ENCODE data around the gene MYBPC3.

Gene MYBPC3

DNA sequence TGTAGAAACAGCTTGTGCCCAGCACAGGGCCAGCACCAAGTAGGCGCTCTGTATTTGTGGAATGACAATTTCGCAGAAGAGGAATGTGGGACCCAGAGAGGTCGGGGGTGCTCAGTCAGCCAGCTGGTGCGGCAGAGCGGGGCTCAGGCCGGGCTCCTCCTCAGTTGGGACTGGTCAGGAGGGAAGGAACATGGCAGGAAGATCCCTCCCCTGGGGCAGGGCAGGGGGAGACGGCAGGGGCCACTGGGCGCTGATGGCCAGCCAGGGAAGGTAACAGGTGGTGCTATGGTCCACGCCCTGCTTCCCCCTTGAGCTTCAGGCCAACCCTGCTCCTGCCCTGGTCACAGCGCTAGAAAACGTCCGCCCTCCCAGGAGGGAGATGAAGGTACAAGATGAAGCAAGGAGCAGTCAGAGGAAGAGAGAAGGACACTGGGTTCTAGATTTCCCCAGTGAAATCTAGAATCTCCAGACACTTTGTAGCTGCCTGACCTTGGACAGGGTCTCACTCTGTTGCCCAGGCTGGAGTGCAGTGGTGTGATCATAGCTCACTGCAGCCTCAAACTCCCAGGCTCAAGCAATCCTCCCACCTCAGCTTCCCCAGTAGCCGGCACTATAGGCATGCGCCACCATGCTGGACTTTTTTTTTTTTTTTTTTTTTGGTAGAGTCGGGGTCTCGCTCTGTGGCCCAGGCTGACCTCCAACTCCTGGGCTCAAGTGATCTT lies 39.4 kb upstream of the MYBPC3 start:
- TF ChIP-seq, protein P1, sequence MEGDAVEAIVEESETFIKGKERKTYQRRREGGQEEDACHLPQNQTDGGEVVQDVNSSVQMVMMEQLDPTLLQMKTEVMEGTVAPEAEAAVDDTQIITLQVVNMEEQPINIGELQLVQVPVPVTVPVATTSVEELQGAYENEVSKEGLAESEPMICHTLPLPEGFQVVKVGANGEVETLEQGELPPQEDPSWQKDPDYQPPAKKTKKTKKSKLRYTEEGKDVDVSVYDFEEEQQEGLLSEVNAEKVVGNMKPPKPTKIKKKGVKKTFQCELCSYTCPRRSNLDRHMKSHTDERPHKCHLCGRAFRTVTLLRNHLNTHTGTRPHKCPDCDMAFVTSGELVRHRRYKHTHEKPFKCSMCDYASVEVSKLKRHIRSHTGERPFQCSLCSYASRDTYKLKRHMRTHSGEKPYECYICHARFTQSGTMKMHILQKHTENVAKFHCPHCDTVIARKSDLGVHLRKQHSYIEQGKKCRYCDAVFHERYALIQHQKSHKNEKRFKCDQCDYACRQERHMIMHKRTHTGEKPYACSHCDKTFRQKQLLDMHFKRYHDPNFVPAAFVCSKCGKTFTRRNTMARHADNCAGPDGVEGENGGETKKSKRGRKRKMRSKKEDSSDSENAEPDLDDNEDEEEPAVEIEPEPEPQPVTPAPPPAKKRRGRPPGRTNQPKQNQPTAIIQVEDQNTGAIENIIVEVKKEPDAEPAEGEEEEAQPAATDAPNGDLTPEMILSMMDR (IDR thresholded peaks at IDR 0.05; ENCODE audit: insufficient read depth, low read depth, low read length, missing control alignments) = no peak
- no peak for DNase-seq (ENCODE audit: low read depth)
- H3K4me3 ChIP-seq (ENCODE audit: low read depth, low read length) = no peak overlapping the region

DNA sequence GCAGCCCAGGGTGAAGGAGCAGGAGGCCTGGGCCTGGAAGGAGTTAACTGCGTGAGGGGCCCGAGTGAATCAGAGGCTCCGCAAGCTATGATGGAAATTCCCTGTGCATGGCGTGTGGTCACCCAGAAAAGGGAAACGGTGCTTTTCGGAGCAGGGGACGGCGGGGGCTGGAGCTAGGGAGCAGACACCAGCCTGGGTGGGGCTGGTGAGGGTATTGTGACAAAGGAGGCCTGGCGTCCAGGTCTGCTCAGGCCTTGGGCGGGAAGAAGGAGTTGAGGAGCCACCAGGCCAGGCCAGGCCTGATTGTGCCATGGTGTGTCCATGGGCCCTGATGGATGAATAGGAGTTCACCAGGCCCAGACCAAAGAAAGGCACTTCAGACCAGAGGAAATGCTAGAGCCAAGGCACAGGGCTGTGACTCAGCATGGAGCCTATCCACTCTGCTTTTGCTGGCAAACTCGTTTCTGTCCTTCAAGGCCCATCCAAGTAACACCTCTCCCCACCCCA lies 38.6 kb upstream of the MYBPC3 start:
- TF ChIP-seq, protein P1 (IDR thresholded peaks at IDR 0.05; ENCODE audit: insufficient read depth, low read depth, low read length, missing control alignments) = no peak
- H3K4me3 ChIP-seq (ENCODE audit: low read depth, low read length) = no peak overlapping the region
- peak; percentile 57 for DNase-seq (ENCODE audit: low read depth)

GRCh38 chr11:47390422-47390760 lies 37.9 kb upstream of the MYBPC3 start:
- DNase-seq (ENCODE audit: low read depth) = no peak
- H3K4me3 ChIP-seq (ENCODE audit: low read depth, low read length) = no peak overlapping the region
- TF ChIP-seq, protein P1 (IDR thresholded peaks at IDR 0.05; ENCODE audit: insufficient read depth, low read depth, low read length, missing control alignments) = no peak

GRCh38 chr11:47389577-47390421 lies 37.3 kb upstream of the MYBPC3 start:
- TF ChIP-seq, protein P1 (IDR thresholded peaks at IDR 0.05; ENCODE audit: insufficient read depth, low read depth, low read length, missing control alignments) = no peak
- no peak for DNase-seq (ENCODE audit: low read depth)
- no peak overlapping the region for H3K4me3 ChIP-seq (ENCODE audit: low read depth, low read length)

DNA sequence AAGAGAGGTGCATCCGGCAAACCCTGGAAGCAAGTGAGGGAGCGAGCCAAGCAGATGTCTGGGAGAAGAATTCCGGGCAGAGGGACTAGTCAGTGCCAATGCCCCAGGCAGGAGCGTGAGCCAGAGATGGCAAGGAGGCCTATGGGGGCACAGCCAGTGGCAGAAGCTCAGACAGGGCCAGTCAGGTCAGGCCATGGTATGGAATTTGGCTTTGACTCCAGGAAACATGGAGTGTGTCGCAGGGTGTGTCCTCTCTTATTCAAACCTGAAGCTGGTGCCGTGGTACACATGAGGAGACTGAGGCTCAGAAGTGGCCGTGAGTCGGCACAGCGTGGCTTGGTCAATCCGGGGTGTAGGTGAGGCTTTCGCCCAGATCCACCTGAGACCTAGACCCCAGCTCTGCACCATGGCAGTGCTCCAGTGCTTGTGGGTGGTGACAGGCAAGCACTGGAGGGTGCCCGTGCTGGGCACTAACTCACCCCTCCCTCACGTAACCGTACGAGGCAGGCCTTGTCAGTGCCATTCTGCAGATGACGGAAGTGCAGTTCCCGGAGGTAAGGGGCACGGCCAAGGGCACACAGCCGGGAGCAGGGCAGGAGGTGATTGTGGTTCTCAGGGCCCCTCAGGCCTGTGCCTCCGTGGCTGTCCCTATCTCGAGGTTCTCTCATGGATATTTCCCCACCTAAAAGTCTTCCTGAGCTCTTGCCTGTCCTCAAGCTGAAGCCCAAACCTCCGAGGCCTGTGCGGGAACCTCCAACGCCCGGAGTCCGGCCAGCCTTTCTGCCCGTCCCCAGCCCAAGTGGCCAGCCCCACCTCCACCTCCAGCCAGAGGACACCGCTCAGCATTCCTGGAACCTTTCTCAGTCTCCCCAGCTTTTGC lies 36.4 kb upstream of the MYBPC3 start:
- TF ChIP-seq, protein P1 (IDR thresholded peaks at IDR 0.05; ENCODE audit: insufficient read depth, low read depth, low read length, missing control alignments) = no peak
- no peak overlapping the region for H3K4me3 ChIP-seq (ENCODE audit: low read depth, low read length)
- no peak for DNase-seq (ENCODE audit: low read depth)

DNA sequence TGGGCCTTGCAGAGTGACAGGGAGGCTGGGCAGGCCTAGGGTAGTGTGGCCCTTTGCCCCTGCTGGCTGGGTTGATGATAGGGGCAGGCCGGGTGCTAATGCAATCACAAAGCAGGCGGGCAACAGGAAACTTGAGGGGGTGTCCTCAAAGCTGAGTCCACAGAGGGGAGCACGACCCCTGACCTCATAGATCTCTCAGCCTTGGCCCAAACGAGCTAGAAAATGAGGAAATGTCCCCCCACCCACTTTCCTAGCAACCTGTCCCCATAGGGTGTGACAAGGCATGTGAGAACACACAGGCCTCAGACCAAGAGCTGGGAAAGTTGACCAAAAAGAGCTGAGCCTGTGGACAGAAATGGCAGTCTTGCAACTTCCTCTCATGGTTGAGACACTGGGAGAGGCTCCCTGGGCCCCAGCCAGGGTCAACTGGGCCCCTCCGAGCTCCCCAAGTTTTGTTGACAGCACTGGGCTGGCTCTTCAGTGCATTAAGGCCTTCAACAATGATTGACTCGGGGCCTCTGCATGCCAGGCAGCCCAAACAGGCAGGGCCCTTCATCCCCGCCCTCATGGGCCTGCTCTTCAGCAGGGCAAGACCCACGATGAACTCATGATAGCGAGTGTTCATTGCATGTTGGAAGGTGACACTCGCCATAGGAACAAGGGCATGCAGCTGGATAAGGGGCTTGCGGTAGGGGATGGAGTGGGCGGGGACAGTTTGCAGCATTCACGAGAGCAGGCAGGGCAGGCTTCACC lies 35.6 kb upstream of the MYBPC3 start:
- TF ChIP-seq, protein P1 (IDR thresholded peaks at IDR 0.05; ENCODE audit: insufficient read depth, low read depth, low read length, missing control alignments) = no peak
- DNase-seq (ENCODE audit: low read depth) = no peak
- no peak overlapping the region for H3K4me3 ChIP-seq (ENCODE audit: low read depth, low read length)
